HG03135 (cell line): ENCODE results near the gene ERICH4.
"Not testable (repeated sequence)": the region's sequence is repeated elsewhere in the genome, so short reads cannot be mapped to it uniquely, and the experiment has no call there.

Source experiments
- ATAC-seq: cut with Tn5 transposase; IDR thresholded peaks from one replicate; pipeline ENCODE4 v1.9.1; 2021; ENCODE audit warnings: mild to moderate bottlenecking, moderate library complexity; ENCODE audit not compliant: unreplicated experiment

Gene ERICH4

DNA sequence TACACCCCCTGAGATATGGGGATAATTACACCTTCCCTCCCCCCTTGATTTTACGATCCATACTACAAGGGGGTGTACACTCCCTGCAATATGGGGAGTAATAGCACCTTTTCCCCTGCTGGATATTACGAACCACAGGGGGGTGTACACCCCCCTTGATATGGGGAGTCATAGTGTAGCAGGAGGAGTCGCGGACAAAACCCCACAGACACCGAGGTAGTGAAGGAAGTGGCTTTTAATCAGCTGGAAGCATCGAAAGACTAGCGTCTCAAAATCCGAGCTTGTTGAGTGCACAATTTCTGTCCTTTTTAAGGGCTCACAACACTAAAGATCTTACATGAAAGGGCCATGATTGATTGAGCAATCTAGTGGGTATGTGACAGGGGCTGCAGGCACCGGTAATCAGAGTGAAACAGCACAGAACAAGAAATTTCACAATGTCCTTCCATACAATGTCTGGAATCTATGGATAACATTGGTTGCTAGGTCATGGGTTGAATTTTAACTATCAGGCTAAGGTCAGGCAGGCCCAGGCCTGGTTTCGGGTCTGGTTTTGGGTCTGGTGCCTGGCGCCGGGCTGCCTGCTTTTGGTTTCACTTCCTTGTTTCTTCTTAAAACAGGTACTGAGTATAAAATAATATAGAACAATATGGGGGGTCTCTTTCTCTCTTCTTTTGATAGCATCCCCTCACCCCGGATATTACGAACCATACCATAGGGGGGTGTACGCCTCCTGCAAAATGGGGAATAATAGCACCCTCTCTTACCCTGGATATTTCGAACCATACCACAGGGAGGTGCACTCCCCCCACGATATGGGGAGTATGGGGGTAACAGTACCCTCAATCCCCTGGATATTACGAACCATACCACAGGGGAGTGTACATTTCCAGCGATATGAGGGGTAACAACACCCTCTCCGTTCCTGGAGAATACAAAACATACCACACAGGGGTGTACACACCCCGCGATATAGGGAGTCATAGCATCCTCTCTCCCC lies 20.6 kb downstream of the ERICH4 start:
- not testable (repeated sequence) for ATAC-seq

DNA sequence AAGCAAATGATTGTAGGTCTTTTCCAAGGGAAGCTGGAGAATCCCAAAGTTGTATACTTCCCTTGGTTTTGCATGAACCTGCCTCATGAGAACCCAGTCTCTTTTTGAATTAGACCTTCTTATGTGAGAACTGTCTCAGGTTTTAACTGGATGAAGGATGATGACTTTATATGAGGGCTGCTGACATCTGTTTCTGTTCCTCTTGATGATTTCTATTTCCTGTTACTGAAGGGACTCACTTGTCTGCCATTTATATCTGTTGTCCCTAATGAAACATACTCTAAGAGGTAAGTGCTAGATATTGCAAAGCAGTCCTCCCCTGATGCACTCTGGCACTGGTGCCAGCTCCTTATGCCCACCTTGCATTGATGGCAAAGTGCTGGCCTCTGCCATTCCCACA lies 33.6 kb downstream of the ERICH4 start:
- ATAC-seq, result no peak

DNA sequence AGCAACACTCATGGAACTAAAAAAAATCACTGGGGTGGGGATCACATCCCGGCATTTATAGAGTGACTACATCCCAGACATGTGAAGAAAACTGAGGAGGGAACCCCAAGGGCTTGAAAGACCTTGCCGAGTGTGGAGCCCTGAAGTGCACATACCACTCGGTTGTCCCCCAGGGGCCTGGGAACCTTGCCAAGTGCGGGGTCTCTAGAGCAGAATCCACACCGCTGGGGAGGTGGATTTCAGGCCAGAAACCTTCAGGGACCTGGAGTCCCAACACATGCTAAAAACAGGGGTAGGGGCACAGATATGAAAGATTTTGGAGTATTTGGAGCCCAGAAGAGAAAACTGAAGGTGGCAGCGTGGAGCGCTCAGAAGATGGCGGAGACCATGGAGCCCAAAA lies 35.2 kb downstream of the ERICH4 start:
- ATAC-seq, result no peak

DNA sequence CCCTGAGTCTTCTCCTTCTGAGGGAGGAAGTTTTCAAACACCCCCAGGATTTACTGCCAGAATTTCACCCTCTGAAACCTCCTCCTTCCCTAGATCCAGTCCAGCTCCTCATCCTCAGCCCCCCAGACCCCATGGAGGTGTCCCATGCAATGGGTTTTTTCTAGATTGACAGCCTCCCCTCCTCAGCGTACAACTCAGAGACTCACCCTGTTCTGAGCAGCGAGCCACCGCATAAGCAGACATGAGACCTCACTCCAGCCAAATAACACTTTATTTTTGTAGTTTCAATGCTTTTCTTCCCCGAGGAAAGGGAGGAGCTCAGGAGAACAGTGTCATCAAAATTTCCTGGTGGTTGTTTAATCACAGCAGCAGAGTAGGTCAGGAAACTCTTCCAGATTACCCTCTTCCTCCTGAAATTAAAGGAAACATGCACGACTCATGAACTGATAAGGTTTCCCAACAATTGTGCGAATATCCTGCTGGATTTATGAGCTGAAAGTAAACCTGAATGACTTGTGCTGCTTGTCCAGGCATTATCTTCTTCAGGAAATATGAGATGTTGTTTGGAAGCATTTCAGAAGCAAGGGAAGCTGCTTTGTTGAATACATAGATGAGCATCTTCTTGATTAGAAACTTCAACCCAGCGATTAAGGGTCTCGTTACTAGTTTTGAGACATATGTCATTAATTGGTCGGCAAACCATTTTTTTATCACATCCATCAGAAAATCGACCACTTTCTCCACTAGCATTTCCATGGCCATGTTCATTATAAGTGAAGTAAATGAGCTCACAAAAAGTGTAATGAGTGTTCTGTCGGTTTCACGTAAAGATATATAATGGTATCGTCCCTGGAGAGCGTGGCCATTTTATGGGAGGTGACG lies 36.2 kb downstream of the ERICH4 start:
- no peak for ATAC-seq

DNA sequence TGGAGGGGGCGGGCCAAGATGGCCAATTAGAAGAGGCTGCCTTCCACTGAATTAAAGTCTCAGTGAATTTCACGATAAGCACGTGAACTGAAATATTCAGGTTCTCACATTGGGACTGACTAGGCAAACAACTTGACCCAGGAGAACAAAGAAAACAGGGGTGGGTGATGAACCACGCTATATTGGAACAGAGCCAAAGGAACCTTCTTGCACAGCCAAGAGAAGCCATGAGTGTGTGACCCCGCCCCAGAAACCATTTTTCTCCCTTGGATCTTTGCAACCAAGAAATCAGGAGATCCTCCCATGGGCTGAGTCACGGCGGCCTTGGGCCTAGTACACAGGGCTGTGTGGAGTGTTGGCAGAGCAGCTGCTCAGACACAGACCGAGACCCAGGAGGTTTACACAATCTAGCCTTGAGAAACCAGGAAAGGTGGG lies 36.8 kb downstream of the ERICH4 start:
- no peak for ATAC-seq

DNA sequence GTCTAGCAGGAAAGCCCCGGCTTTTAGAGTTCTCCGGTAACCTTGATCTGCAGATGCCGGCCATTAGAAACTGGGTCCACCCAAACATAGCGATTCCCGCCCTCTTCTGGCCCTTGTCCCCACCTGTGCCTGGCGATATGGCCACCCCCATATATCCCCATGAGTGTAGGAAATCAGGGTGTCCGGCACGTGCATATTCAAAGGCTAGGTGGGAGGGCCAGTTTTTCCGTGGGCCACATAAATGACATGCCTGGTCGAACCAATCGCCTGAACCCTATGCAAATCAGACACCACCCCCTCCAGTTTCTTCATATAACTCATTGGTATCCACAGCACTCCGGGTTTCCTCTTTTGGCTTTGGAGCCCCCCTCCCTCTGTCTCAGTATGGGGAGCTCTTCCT lies 37.4 kb downstream of the ERICH4 start:
- ATAC-seq, result no peak

DNA sequence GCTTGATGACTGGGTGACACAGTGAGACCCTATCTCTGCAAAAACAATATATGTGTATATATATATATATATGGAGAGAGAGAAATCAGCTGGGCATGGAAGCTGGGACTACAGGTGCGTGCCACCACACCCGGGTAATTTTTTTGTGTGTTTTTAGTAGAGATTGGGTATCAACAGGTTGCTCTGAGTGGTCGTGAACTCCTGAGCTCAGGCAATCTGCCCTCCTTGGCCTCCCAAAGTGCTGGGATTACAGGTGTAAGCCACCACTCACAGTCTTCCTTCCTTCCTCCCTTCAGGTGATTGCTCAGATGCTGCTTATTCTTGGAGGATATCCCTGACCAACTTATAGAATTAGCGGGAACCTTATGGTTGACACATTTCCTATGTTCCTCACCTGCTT lies 41.9 kb downstream of the ERICH4 start:
- ATAC-seq, result no peak

DNA sequence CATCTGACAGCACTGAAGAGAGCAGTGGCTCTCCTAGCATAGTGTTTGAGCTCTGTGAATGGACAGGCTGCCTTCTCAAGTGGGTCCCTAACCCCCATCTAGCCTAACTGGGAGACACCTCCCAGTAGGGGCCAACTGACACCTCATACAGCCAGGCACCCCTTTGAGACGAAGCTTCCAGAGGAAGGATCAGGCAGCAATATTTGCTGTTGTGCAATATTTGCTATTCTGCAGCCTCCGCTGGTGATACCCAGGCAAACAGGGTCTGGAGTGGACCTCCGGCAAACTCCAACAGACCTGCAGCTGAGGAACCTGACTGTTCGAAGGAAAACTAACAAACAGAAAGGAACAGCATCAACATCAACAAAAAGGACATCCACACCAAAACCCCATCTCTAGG lies 44.0 kb downstream of the ERICH4 start:
- not testable (repeated sequence) for ATAC-seq

DNA sequence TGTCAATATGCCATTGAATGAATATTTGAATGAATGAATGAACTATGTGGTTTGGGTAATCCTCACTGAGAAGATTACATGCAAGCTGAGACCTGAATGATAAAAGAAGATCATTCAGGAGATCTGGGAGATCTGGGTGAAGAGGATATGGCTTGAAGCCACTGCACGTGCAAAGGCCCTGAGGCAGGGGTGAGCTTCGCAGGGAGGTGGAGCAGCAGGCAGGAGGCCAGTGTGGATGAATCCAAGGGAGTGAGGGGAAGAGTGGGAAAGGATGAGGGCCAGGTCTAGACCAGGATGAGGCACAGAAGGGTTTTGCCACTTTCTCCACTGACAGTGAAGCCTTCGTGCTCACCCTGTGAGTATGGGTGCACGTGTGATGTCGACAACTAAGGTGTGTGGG lies 49.9 kb downstream of the ERICH4 start:
- ATAC-seq, result no peak
